T-helper 2 cell treated with Interferon-gamma antibody and Interleukin-4, amounts not matched to agents 100 ng/mL and 5 ng/mL, for 36 hours (primary cell): ENCODE results near the gene ZNF273. TPM values are rescaled to one million over a fixed set of nuclear protein-coding genes. Genes with fewer than 3 reads are reported as not detected.

ENCODE experiments used
- intact Hi-C: fragments of 100-400 bp; cut with micrococcal nuclease; formaldehyde crosslinking; loops from one replicate; pipeline ENCODE4 v1.15.1; 2023
- total RNA-seq: library from RNA; stranded (reverse); gene quantifications from 2 replicates; pipeline ENCODE4 v1.2.3, GENCODE V29; 2022

Gene ZNF273
- total RNA-seq, 1 donor from 2014 or later = 9.0 TPM

- intact Hi-C loops = no loop called here
Measured at GRCh38 chr7:64876792-64877713, 26.0 kb upstream of the ZNF273 start.

- intact Hi-C loops = no loop called here
Measured at GRCh38 chr7:64877714-64878610, 25.1 kb upstream of the ZNF273 start.

GRCh38 chr7:64878684-64879083, 24.4 kb upstream of the ZNF273 start:
- intact Hi-C loops = no loop called here

- intact Hi-C loops = no loop called here
Measured at GRCh38 chr7:64879086-64879730, 23.9 kb upstream of the ZNF273 start.

- intact Hi-C loops = no loop called here
Measured at GRCh38 chr7:64879800-64880199, 23.3 kb upstream of the ZNF273 start.

GRCh38 chr7:64880322-64881297, 22.5 kb upstream of the ZNF273 start:
- intact Hi-C loops = no loop called here

GRCh38 chr7:64881461-64882287, 21.4 kb upstream of the ZNF273 start:
- intact Hi-C loops = no loop called here

- intact Hi-C loops = no loop called here
Measured at GRCh38 chr7:64882341-64883112, 20.5 kb upstream of the ZNF273 start.

GRCh38 chr7:64883113-64883905, 19.8 kb upstream of the ZNF273 start:
- intact Hi-C loops = no loop called here

GRCh38 chr7:64884085-64884912, 18.8 kb upstream of the ZNF273 start:
- intact Hi-C loops = no loop called here

GRCh38 chr7:64884913-64885370, 18.1 kb upstream of the ZNF273 start:
- intact Hi-C loops = no loop called here

GRCh38 chr7:64885520-64886240, 17.4 kb upstream of the ZNF273 start:
- intact Hi-C loops = no loop called here

GRCh38 chr7:64886956-64887545, 16.0 kb upstream of the ZNF273 start:
- intact Hi-C loops = no loop called here

GRCh38 chr7:64887756-64888508, 15.1 kb upstream of the ZNF273 start:
- intact Hi-C loops = no loop called here

- intact Hi-C loops = no loop called here
Measured at GRCh38 chr7:64888561-64888900, 14.5 kb upstream of the ZNF273 start.
